HG02588 (cell line): Measurements from ENCODE around the gene SLIT2.

Source experiments
- ATAC-seq: cut with Tn5 transposase; IDR thresholded peaks from one replicate; pipeline ENCODE4 v1.9.1; 2021; ENCODE audit warnings: mild to moderate bottlenecking, moderate library complexity; ENCODE audit not compliant: unreplicated experiment

Gene SLIT2

DNA sequence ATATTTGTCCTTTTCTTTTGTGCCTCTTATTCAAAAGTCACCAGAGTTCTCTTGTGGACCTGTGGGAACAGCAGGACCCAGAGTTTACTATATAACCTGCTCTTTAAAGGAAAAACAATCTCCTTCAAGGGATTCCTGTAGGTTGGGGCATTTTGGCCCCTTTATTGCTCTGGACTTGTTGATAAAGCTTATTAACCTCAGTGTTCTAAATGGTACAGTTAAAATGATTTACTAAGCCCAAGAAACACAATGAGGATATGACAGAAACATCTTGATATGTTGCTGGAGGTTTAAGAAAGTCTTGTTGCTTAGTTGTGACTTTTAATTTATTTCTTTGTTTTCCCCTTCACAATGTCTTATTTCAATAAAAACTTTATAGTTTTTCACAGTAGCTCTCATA, 46.8 kb downstream of the SLIT2 start:
- no peak for ATAC-seq

- ATAC-seq = no peak
Observed at GRCh38 chr4:20298986-20299385, 47.3 kb downstream of the SLIT2 start.

DNA sequence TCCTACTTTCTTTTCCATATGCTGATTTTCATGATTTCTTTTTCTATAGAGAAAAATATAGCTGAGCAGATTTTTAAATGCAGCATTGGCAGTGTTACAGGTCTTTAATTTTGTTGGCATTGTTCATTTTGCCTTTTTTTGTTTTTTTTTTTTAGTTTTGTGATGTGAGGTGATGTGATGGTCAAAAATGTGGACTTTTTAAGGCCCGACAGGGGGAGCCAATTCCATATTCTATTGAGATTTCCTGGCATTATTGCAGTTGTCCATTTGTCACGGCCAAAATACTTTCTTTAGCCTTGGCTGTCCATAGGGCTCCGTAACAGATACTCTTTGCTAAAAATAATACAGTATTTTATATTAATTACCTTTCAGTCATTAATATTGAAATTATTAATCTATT, 47.8 kb downstream of the SLIT2 start:
- no peak for ATAC-seq

DNA sequence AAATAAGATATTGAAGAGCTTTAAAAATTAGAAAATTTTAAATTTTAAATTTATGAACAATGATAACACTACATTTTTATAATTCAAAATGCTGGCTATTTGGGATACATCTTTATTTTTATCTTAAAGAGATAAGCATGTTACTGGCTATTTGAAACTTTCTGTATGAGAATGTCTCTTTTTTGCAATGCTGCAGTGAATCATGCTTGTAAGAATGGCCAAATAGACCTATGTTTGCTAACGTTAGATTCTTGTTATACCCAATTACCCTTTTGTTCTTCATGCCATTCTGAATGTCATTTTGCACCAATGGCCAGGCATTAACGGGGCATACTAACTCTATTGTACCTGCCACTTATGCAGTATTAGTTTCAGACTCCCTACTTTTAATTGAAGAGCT, 49.5 kb downstream of the SLIT2 start:
- no peak for ATAC-seq
